Stimulated activated CD4-positive, alpha-beta T cell treated with anti-CD3 and anti-CD28 coated beads, Interleukin-1b, Interleukin-23, amount 100 ng/mL, for 4 hours (primary cell): ENCODE data around the gene MPND.

Source experiments
- DNase-seq, 2 donors: peaks; one replicate each; pipeline ENCODE4 v3.0.0-alpha.2; 2020; ENCODE audit warnings: low read depth in 2 of 2

The MPND gene

DNA sequence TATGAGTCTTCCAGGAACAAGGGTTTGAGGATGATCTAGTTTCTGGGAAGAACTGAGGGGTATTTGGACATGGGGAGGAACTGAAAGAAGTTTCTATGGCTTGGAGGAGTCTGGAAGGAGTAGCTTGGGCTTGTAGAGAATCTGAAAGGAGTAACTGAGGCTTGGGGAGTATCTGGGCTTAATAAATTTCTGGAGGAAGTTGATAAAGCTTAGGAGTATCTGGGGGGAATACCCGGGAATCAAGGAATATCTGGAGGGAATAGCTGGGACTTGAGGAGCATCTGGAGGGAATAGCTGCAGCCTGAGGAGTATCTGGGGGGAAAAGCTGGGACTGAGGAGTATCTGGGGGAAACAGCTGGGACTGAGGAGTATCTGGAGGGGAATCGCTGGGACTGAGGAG, 22.9 kb upstream of the MPND start:
- DNase-seq: no peak

- DNase-seq: no peak
Observed at GRCh38 chr19:4322942-4323665, 20.3 kb upstream of the MPND start.

- no peak for DNase-seq
Observed at GRCh38 chr19:4323692-4324091, 19.7 kb upstream of the MPND start.

DNA sequence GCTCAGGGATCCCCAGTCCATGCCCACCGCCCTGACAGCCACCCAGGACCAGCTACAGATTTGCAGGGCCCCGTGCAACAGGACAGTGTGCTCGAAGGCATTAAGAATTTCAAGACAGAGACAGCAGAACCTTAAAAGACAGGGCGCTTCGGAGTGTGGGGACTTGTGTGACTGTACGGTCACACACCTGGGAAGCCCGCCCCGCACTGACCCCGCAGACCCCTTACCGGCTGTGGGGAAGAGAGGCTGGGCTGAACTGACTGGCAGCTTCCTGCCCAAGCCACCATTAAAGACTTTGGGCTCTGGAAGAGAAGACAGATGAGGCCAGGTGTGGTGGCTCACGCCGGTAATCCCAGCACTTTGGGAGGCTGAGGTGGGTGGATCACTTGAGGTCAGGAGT, 19.1 kb upstream of the MPND start:
- no peak for DNase-seq

DNA sequence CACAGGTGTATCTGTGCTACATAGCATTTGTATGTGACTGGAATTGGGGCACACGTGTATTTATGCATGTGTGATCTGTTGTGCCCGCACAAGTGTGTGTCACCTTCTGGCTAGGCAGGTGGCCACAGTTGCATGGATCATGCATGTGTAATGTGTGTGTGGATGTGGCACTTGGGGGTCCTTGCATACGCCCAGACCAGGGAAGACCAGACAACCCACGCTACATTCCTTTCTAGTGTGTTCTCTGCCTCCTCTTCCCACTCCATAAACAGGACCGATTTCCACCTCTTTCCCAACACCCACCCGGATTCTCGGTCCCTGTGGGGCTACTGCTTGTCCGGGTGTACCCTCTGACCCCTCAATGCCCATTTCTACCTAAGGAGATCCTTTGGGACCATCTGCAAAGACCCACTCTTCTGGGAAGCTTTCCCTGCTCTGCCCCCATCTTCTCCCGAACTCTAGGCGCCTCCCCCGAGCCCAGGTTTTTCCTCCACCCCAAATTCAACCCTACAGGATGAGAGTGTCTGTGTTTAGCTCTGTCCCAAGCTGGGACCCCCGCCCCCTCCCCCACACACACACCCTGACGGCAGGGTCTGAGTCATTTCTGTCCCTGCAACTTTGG, 17.0 kb upstream of the MPND start:
- no peak for DNase-seq

- DNase-seq: no peak
Observed at GRCh38 chr19:4326837-4327251, 16.5 kb upstream of the MPND start.

- peak; percentile 55 to 74 for DNase-seq
Observed at GRCh38 chr19:4327252-4327876, 16.0 kb upstream of the MPND start.

DNA sequence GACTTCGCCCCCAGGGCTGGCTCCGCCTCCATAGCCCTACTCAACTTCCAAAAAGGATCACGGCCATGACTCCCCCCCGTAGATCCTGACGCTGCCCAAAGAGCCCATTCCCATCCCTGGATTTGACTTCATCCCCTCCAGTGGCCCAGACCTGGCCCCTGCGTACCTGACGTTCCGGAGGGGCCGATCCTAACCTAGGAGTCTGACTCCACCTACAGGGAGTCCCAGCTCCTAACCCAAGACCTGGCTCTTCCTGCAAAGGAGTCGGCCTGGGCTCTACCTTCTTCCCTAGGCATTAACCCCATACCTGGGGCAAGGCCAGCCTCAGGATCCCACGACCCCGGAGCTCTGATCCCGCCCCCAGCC, 15.5 kb upstream of the MPND start:
- no peak for DNase-seq

DNA sequence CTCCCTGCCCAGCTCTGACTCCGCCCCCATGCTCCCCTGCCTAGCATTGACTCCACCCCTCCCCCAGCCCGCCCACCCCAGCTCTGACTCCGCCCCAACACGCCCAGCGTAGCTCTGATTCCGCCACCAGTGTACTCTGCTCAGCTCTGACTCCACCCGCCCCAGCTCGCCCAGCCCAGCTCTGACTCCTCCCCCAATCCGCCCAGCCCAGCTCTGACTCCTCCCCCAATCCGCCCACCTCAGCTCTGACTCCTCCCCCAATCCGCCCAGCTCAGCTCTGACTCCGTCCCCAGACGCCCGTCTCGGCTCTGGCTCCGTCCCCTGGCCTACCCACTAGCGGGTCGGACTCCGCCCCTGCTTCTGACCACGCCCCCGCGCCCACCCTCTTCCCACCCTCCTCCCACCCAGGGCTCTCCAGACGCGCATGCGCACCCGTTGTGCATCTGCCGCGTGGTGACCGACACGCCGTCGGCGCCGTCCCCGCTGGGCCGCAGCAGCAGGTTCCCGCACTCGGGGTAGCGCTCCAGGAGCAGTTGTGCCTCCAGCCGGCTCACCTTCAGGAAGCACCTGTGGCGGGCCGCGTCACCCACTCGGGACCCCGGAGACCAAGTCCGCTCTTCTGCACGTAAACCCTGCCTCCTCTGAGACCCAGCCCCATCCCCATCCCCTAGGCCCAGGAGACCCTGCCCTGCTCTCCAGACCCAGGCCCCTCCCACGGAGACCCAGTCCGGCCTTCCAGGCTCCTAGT, 14.9 kb upstream of the MPND start:
- DNase-seq: peak; percentile 98 to 99

DNA sequence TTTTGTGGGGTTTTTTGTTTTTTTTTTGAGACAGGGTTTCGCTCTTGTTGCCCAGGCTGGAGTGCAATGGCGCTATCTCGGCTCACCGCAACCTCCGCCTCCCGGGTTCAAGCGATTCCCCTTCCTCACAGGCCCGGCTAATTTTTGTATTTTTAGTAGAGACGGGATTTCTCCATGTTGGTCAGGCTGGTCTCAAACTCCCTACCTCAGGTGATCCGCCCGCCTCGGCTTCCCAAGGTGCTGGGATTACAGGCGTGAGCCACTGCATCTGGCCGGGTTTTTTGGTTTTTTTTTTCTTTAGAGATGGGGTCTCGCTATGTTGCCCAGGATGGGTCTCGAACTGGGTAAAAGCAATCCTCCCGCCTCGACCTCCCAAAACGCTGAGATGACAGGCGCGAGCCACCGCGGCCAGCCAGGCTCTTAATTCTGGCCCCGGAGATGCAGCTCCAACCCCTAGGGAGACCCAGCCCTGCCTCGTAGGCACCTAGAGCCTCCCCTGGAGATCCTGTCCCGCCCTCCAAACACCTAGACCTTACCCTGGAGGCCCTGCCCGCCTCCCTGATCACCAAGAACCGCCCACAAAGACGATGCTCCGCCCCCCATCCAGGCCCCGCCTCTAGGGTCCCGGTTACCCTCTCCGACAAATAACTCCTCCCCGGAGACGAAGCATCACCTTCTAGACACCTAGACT, 14.2 kb upstream of the MPND start:
- peak in 1 of 2 donors; percentile 54 for DNase-seq

DNA sequence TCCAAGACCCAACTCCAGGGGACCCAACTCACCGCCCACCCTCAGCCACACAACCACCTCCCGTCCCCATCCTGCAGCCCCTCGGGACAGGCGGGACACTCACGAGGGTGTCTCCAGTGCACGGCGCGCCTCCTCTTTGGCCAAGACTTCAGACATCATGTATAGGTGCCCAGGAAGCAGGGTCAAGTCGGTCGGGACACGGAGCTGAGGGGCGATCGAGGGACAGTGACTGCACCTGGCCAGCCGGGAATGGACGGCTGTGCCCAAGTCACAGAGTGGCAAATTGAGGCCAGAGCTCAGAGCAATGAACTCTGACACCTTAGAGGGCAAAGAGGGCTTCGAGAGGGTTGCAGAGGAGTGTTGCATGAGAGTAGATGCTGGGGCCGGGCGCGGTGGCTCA, 13.5 kb upstream of the MPND start:
- DNase-seq: no peak

DNA sequence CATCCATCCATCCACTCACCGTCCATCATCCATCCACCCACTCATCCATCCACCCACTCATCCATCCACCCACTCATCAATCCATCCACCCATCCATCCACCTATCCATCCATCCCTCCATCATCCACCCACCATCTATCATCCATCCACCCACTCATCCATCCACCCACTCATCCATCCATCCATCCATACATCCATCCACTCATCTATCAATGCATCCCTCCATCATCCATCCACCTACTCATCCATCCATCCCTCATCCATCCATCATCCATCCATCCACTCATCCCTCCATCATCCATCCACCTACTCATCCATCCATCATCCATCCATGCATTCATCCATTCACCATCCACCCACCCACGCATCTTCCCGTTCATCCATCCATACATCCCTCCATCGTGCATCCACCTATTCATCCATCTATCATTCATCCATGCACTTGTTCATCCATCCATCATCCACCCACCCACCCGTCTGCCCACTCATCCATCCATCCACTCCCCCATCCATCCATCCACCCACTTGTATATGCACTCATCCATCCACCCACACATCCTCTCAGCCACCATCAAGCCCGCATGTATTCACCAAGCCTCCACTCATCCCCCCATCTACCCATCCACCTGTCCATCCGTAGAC, 8.3 kb upstream of the MPND start:
- no peak for DNase-seq

GRCh38 chr19:4337906-4338440, 5.4 kb upstream of the MPND start:
- no peak for DNase-seq

DNA sequence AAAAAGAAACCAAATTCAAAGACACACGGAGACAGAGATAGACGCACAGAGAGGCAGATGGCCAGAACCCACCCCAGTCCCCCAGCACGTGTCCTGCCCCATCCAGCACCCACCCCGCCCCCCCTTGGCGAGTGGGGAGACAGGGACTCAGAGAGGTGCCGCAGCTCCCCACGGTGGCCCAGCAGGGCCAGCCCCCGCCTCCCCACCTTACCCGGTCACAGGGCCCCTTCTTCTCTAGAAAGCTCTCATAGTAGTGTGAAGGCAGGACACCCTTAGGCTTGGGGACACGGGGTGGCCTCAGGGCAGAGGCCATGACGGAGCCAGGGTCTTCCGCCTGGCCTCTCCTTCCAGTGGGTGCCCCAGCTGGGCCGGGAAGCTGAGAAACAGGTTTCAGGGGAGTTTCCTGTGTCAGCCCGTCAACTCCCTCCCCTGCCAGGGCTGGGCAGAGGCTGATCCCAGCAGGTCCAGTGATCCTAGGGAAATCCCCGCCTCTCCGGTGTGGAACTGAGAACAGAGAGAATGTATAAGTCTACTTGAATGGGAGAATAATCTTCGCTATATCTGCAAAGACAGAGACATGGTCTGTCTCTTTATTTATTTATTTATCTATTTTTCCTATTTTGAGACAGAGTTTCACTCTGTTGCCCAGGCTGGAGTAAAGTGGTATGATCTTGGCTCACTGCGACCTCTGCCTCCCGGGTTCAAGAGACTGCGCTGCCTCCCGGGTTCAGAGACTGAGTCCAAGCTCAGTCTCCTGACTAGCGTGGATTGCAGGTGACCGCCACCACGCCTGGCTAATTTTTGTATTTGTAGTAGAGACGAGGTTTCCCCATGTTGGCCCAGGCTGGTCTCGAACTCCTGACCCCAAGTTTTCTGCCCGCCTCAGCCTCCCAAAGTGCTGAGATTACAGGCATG, 4.7 kb upstream of the MPND start, which contains the start of gene STAP2:
TSS of gene STAP2 (minus strand) at position 387 of the 915 bp plus-strand sequence. CDS start at position 313, 74 bp downstream.
- DNase-seq: no peak

DNA sequence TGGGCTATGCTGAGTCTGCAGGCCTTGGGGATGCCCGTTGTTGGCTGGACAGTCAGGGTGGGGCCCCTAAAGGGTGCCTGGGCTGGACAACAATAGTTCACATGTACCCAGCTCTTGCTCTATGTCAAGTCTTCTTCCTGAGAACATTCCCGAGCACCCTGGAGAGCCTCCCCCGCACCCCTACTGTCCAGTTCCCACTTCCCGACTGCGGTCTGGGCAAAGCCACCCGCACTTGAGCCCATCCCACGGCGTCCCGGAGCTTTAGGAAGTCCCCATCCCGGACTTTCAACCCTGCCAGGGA, 1.1 kb upstream of the MPND start:
- no peak for DNase-seq

GRCh38 chr19:4342615-4343369, 570 bp upstream of the MPND start:
- DNase-seq: peak; percentile 79 to 81

- DNase-seq: no peak
Observed at GRCh38 chr19:4345342-4346019, 2.1 kb downstream of the MPND start.

DNA sequence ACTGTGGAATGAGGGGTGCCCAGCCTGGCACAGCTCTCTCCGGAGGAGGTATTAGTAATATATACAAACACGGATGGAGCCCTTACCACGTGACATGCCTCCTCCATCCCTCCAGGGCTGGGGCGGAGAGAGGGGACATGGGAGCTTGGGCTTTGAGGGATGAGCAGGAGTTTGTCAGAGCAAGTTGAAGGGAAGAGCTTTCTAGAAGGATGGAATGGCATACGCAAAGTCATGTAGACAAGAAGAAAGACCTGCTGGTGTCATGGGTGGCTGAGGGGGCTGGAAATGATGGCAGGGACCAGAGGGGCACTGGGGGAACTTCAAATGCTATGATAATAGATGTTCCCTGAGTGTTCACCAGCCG, 2.6 kb downstream of the MPND start:
- no peak for DNase-seq

- DNase-seq: no peak
Observed at GRCh38 chr19:4347521-4347920, 4.2 kb downstream of the MPND start.
